Smooth muscle cell of the brain vasculature (primary cell): ENCODE results near the gene LCN12.
"Not testable (repeated sequence)": the region's sequence is repeated elsewhere in the genome, so short reads cannot be mapped to it uniquely, and the experiment has no call there.

ENCODE experiments used
- DNase-seq: peaks from one replicate; pipeline ENCODE4 v3.0.0-alpha.2; 2012; ENCODE audit warnings: low read depth, low spot score

The LCN12 gene

DNA sequence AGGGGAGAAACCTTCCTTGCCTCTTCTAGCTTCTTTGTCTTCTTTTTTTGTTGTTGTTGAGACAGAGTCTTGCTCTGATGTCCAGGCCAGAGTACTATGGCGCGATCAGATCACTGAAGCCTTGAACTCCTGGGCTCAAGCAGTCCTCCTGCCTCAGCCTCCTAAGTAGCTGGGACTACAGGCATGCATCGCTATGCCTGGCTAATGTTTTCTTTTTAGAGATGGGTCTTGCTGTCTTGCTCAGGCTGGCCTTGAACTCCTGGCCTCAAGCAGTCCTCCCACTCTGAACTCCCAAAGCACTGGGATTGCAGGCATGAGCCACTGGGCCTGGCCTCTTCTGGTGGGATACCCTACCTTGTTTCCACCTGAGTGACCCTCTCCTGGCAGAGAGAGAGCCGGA lies 36.8 kb downstream of the LCN12 start:
- no peak for DNase-seq

DNA sequence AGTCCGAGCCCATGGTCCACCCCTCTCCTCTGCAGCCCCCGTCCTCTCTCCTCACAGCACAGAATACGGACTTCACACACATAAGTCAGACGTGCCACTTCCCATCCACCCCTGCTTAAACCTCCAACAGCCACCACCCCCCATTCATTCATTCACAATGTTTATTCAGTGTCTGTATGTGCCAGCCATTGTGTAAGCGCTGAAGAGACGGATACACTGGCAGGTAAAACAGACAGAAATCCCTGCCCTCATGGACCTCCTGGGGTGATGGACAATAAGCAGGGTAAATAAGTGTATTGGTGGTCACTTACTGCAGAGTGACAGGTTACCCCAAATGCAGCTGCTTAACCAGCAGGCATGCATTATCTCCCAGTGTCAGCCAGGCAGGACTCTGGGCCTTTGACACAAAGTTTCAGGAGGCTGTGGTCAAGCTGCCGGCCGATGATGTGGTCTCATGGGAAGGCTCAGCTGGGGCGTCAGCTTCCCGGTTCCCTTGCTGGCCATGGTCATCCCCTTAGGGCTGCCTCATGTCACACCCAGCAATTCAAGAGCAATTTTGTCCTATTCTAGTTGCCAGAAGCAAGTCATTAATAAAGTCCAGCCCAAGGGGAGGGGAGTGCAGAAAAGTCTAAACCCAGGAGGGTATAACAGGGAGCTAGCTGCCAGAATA lies 38.3 kb downstream of the LCN12 start:
- no peak for DNase-seq

DNA sequence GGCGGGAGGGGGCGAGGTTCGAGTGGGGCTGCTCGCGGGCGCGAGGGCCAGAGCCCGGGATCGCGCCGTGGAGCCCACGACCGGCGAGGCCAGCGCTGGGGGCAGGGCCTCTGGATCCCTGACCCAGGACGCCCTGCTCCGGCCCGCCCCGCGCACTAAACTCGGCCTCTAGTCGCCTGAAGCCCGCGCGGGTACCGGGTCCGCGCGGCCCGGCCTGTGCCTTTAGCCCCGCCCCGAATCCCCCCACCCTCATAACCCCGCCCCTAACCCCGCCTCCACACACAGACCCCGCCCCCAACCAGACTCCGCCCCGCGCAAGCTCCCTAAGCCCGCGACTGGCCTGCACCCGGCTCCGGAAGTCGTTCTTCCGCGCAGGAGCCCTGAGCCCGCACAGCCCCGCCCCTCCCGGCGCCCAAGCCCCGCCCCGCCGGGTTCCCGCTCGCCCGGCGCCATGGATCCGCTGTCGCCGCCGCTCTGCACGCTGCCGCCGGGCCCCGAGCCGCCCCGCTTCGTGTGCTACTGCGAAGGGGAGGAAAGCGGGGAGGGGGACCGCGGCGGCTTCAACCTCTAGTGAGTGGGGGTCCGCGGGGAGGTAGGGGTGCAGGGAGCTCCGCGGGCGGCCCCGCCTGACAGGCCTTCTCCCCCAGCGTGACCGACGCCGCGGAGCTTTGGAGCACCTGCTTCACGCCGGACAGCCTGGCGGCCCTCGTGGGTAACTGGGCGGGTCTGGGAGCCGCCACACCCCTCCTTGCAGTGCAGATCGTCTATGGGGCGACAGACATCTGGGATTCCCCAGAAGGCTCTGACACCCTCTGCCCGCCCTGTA lies 40.1 kb downstream of the LCN12 start, which contains the start of gene PAXX:
Gene PAXX, plus strand, starts transcription at position 430 of the 826 bp plus-strand sequence. Its CDS starts 22 bp downstream, at position 452.
- DNase-seq, result no peak

DNA sequence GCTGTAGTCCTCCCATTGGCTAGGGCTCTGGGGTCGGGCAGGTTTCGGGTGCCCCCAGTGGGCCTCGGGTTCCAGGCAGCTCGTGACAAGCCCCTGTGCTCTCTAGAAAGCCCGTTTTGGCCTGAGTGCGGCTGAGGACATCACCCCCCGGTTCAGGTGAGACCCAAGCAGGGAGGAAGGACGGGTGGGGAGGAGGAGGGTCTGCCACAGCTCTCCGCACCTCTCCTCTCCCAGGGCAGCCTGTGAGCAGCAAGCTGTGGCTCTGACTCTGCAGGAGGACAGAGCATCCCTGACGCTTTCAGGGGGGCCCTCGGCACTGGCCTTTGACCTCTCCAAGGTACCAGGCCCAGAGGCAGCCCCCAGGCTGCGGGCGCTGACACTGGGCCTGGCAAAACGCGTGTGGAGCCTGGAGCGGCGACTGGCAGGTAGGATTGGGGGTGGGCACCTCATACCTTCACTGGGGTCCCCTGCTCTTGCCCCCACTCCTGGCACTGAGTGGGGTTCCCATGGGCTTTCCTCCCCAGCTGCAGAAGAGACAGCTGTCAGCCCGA lies 40.8 kb downstream of the LCN12 start:
- no peak for DNase-seq

DNA sequence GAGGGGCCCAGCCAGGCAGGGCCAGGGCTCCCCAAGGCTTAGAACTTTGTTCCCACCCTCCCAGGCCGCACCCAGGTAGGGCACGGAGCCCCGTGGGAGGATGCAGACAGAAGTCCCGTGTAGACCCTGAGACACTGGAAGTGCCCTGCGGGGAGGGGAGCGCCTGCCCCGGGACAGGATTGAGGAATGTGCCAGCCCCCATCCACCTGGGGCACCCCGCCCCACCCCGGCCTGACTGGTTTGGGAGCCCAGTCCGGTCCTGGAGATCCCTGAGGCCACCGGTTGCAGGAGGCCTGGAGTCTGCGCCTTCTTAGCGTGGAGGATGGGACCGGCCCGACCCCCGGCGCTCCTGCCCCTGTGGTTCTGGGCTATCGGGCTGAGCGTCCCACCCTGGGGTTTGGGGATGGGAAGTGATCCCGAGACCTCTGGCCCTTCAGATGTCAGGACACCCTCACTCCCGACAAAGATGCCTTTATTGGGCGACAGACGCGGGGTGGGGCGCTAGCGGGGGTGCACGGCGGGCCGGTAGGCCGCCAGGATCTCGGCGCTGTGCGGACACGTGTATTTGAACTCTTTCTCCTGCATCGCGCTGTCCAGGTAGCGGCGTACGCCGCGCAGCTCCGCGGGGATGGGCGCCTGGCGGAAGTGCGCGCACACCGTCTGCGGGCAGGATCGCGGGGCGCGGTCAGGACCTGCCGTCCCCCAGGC lies 42.3 kb downstream of the LCN12 start:
- no peak for DNase-seq

DNA sequence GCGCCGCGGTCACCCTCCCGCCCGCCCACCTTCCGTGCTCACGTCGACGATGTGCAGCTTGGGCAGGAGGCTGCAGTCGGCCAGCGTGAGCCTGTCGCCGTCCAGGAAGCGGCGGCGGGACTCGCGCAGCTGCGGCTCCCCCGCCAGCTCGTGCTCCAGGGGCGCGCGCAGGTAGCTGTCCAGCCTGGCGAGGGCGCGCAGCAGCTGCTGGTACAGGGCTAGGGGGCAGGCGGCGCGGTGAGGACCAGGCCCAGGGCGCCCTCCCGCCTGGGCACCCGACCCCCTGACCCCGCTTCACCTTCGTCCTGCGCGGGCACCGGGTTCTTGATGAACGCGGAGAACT lies 42.8 kb downstream of the LCN12 start:
- DNase-seq, result no peak

DNA sequence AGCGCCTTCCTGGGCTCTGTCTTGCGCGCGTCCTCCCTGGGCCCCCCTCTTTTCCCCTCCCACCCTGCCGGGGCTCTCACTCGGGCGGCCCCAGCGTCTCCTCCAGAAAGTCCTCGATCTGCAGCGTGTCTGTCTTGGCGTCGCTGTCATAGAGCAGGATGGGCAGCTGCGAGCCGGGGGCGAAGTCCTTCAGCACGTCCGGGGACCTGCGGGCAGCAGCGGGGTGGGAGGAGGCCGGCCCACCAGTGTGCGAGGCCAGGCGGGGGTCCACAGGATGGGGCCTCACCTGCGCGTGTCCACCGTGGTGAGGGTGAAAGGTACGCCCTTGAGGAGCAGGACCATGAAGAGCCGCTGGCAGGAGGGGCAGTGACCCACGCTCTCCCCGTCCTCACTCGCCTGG lies 43.3 kb downstream of the LCN12 start:
- no peak for DNase-seq

DNA sequence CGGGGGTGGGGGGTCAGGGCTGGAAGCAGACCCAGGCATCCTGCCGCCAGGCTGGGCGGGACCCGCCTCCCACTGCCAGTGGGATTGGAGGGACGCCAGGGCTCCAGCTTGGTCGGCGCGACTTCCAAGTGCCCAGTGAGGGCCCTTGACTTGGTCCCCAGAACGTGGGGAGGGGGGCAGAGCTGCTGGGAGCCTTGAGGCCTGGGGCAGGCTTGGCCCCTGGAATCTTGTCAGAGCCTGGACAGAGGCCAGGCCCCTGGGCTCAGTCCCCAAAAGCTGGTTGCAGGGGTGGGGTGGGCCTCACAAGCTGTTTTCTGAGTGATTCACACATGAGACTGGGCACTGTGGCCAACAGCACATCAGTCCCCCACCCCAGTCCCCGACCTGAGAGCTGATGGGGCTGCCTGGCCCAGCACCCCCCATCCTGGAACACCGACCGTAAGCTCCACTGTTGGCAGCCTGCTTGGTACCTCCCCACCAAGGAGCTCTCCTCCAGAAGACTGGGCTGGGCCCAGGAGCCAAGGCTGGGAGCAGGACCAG lies 43.8 kb downstream of the LCN12 start:
- no peak for DNase-seq

DNA sequence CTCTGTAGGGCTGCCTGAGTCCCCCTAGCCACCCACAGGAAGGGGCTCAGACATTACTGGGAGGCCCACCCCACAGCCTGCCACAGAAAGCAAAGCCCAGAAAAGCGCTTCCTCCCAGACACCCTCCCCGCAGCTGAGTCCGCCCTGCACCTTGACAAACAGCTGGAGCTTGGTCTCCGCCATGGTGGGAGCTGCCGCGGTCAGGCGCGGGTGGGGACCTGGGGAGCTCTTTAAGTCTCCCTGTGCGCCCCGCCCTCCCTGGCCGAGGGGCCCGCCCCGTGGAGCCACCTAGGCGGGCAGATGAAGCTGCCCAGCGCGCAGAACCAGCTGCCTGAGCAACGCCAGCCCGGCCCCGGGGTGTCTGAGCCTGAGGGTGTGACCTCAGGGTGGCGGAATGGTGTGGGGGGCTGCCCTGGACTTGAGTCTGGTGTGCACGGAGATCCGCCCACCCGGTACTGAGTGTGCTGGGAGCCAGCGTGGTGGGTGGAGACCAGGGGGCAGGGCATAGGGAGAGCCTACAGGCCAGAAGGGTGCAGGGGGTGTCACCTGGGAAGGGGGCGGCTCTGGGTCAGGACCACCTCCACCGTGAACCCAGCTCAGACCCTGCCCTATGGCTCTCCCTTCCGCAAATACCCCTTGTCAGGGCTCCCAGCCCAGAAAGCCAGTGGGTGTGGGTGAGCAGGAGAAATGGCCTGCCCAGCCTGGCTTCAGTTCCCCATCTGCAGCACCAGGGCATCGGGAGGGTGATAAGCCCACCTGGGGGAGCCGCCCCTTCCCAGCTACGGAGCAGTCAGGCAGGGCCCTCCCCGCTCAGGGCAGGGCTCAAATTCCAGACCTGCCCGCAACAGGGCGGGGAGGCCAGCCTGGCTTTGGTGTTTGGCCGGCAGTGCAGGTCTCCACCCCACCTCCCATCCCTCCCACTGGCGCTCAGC lies 44.6 kb downstream of the LCN12 start, which contains the start of gene CLIC3:
Gene CLIC3, minus strand, starts transcription at position 208 of the 932 bp plus-strand sequence. Its CDS starts 25 bp downstream, at position 183.
- no peak for DNase-seq

DNA sequence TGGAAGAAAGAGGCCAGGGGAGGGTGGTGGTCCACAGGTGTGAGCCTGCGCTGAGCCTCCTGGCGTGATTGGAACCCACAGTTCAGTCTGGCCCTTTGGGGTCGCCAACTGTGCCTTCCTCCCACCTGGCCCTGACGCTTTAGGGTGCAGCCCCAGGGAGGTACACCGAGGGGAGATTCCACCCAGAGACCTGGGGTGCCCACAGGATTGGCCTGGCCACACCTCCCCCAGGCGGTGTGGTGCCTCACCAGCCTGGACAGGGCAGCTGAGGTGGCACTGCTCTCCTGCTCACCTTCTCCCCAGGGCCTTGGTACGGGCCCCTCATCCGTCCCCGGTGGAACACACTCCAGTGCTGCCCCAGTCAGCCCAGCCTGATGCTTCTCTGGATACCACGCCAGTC lies 45.3 kb downstream of the LCN12 start:
- DNase-seq, result no peak

DNA sequence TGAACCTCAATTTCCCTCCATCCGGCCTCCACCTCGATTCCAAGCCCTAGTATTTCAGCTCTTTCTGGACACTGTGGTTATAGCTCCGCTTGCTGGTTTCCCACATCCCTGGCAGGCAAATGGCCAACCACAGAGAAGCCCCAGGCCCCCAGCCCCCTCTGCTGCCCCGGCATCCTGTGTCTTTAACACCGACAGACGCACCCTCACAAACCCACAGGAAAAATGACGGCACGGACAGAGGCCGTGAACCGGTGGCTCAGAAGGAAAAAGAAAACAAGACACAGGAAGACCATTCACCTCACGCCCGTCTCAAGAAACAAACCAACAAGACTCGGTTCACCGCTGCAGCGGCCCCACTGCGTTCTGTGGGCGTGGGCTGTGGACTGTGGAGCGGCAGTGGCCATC lies 45.8 kb downstream of the LCN12 start:
- DNase-seq, result no peak

DNA sequence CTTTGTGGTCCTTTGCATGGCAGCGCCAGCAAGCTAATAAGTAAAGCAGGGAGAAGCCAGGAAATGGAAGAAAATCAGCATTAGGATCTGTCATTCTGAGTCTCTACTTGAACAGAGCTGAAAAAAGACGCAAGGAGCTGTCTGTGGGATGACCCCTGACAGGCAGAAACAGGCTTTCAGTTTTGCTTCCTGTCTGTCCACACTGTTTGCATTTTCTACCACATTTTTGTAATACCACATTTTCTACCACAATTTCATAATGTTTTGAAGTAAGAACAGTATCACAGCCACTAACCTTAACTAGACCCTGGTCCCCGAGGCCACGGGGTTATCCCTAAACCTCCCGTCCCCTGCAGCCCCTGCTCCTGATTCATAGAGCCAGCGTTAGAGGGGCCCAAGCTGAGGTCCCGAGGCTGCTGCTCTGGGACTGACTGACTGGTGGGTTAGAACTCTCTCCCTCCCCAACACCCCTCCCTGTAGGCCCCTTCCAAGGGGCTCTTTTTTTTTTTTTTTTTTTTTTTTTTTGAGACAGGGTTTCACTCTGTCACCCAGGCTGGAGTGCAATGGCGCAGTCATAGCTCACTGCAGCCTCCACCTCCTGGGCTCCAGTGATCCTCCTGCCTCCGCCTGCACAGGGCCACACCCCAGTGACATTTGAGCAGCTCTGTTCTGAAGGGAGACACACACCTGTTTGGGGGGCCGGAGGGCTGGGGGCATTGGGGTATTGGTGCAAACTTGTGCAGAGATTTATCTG lies 48.3 kb downstream of the LCN12 start:
- no peak for DNase-seq

DNA sequence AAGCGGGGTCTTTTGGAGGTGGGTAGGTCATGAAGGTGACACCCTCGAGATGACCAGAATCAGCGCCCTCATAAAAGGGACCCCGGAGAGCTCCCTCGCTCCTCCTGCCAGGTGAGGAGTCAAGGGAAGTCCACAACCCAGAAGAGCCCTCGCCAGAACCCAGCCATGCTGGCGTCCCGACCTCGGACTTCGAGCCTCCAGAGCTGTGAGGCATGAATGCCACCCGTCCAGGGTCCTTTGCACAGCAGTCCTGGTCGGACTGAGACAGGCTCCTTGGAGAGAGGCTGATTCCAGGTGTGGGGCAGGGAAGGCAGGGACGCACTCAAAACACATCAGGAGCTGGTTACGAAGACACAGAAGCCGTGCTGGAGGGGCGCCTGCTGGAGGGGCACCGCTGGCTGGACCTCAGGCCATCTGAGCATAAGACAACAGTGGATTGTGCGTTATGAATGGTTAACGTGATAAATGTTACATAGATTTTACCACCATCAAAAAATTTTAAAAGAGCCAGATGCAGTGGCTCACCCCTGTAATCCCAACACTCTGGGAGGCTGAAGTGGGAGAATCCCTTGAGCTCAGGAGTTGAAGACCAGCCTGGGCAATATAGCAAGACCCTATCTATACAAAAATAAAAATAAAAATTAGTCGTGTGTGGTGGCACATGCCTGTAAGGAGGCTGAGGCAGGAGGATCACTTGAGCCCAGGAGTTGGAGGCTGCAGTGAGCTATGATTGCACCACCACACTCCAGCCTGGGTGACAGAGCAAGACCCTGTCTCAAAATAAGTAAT lies 50.0 kb downstream of the LCN12 start:
- no peak for DNase-seq

DNA sequence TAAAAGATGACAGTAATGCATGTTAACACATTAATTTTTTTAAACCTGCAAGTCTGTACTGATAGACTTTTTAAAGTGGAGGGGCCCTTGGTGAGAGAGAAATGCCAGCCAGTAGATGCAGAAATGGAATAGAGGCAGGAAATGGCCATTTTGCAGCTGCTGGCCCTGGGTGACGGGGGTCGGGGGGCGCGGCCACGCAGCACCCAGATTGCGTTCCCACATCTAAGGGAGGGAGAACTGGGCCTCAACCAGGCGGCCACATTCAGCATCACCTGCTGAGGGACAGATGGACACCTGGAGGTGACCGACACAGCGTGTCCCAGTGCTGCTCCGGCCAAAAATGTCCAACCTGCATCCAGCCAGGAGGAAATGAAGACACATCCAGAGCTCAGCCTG lies 50.6 kb downstream of the LCN12 start:
- DNase-seq, result no peak

DNA sequence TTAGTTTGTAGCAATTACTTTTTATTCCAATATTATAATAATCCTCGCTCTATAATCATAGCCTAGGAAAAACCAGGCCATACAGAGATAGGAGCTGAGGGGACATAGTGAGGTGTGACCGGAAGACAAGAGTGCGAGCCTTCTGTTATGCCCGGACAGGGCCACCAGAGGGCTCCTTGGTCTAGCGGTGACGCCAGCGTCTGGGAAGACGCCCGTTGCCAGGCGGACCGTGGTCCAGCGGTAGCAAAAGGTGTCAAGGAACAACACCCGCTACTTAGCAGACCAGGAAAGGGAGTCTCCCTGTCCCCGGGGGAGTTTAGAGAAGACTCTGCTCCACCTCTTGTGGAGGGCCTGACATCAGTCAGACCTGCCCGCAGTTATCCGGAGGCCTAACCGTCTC lies 52.2 kb downstream of the LCN12 start:
- not testable (repeated sequence) for DNase-seq
